HCT116 (cell line): ENCODE measurements around the gene SLC6A6.

Source experiments
- CEBPB ChIP-seq: IDR thresholded peaks from 2 replicates; pipeline ENCODE4 v1.6.1; 2012; ENCODE audit warnings: low read depth
- EZH2 ChIP-seq: fragments of 200-600 bp; sonication (generic); IDR thresholded peaks from 2 replicates; pipeline ENCODE4 v1.6.1; 2017; ENCODE audit warnings: antibody characterized with exemption, mixed run types
- EZH2phosphoT487 ChIP-seq: fragments of 200-600 bp; IDR thresholded peaks from 2 replicates; pipeline ENCODE4 v1.6.1; 2018; ENCODE audit warnings: antibody characterized with exemption, borderline replicate concordance
- JUND ChIP-seq: IDR thresholded peaks from 2 replicates; pipeline ENCODE4 v1.6.1; 2012
- POLR2A ChIP-seq: IDR thresholded peaks from 2 replicates; pipeline ENCODE4 v1.7.0; 2011; ENCODE audit warnings: borderline replicate concordance; ENCODE audit not compliant: insufficient read depth, insufficient read length; ENCODE audit errors: extremely low read depth
- POLR2AphosphoS5 ChIP-seq: IDR thresholded peaks from 2 replicates; pipeline ENCODE4 v1.6.1; 2011; ENCODE audit warnings: mild to moderate bottlenecking, low read depth, low read length, moderate library complexity
- REST ChIP-seq: IDR thresholded peaks from 2 replicates; pipeline ENCODE4 v1.6.1; 2012; ENCODE audit warnings: low read depth
- SRF ChIP-seq: IDR thresholded peaks from 2 replicates; pipeline ENCODE4 v1.6.1; 2012; ENCODE audit warnings: low read depth
- ZNF274 ChIP-seq: fragments of 200-500 bp; sonication (Bioruptor generic); IDR thresholded peaks from 2 replicates; pipeline ENCODE4 v1.6.1; 2014; ENCODE audit warnings: mild to moderate bottlenecking, low read depth, low read length, inconsistent platforms
- TF ChIP-seq, protein P1 (sequence below), 3 experiments: fragments of 200-600 bp in 1 of 3; sonication (generic) in 1 of 3; IDR thresholded peaks in 2 of 3; conservative IDR thresholded peaks in 1 of 3; 2 replicates each; pipeline ENCODE4 v1.5.1; 2012 to 2017; ENCODE audit warnings: low read depth in 2 of 3, low read length in 2 of 3, antibody characterized with exemption in 1 of 3, borderline replicate concordance in 1 of 3, control low read depth in 1 of 3, mild to moderate bottlenecking in 1 of 3, mixed read lengths in 1 of 3, mixed run types in 1 of 3, moderate library complexity in 1 of 3; ENCODE audit not compliant: insufficient read depth in 1 of 3
- TF ChIP-seq, protein P2 (sequence below): IDR thresholded peaks from 2 replicates; pipeline ENCODE4 v1.6.1; 2012
- TF ChIP-seq, protein P3 (sequence below): IDR thresholded peaks from 2 replicates; pipeline ENCODE4 v1.6.1; 2011; ENCODE audit warnings: mild to moderate bottlenecking, low read length, moderate library complexity; ENCODE audit not compliant: insufficient replicate concordance; ENCODE audit errors: extremely low read depth

GRCh38 chr3:14505803-14506500, 103.5 kb downstream of the SLC6A6 start:
- TF ChIP-seq SRF (no peak), POLR2A (no peak), EZH2phosphoT487 (no peak), ZNF274 (no peak), REST (no peak), EZH2 (no peak), CEBPB (no peak), POLR2AphosphoS5 (no peak), JUND (no peak)
- TF ChIP-seq, protein P1, sequence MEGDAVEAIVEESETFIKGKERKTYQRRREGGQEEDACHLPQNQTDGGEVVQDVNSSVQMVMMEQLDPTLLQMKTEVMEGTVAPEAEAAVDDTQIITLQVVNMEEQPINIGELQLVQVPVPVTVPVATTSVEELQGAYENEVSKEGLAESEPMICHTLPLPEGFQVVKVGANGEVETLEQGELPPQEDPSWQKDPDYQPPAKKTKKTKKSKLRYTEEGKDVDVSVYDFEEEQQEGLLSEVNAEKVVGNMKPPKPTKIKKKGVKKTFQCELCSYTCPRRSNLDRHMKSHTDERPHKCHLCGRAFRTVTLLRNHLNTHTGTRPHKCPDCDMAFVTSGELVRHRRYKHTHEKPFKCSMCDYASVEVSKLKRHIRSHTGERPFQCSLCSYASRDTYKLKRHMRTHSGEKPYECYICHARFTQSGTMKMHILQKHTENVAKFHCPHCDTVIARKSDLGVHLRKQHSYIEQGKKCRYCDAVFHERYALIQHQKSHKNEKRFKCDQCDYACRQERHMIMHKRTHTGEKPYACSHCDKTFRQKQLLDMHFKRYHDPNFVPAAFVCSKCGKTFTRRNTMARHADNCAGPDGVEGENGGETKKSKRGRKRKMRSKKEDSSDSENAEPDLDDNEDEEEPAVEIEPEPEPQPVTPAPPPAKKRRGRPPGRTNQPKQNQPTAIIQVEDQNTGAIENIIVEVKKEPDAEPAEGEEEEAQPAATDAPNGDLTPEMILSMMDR (IDR thresholded peaks at IDR 0.05 in 2 of 3, conservative IDR thresholded peaks at IDR 0.05 in 1 of 3; ENCODE audit: borderline replicate concordance in 1 of 3, insufficient read depth in 1 of 3, low read depth in 2 of 3, low read length in 2 of 3) = no peak
- TF ChIP-seq, protein P2, sequence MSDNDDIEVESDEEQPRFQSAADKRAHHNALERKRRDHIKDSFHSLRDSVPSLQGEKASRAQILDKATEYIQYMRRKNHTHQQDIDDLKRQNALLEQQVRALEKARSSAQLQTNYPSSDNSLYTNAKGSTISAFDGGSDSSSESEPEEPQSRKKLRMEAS = no peak
- TF ChIP-seq, protein P3, sequence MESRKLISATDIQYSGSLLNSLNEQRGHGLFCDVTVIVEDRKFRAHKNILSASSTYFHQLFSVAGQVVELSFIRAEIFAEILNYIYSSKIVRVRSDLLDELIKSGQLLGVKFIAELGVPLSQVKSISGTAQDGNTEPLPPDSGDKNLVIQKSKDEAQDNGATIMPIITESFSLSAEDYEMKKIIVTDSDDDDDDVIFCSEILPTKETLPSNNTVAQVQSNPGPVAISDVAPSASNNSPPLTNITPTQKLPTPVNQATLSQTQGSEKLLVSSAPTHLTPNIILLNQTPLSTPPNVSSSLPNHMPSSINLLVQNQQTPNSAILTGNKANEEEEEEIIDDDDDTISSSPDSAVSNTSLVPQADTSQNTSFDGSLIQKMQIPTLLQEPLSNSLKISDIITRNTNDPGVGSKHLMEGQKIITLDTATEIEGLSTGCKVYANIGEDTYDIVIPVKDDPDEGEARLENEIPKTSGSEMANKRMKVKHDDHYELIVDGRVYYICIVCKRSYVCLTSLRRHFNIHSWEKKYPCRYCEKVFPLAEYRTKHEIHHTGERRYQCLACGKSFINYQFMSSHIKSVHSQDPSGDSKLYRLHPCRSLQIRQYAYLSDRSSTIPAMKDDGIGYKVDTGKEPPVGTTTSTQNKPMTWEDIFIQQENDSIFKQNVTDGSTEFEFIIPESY = no peak
